Measurements from ENCODE around the gene ADAMTS15.

DNA sequence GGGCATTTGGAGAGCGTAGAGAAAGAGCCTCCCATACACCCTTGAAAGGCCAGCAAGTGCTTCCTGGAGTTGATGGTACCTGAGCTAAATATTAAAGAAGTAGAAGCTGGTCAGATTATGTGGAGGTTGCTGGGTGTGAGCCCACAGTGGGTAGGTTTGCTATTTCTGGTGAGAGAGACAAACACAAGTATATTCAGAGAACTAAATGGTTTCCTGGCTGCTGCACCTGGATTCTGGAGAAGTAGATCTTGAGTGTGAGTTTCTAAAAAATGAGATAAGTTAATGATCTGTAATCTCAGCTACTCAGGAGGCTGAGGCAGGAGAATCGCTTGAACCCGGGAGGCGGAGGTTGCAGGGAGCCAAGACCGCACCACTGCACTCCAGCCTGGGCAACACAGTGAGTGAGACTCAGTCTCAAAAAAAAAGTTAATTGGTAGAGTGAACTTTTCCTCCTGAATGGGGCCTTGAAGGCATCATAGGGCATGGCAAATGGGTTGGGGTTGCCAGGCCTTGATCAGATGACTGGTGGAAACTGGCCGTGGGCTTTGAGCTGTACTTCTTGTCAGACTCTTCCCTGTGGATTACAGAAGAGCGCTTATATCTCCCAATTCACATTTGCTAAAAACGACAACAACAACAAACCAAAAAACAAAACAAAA is 75.8 kb downstream of the ADAMTS15 start:
- no peak for TF ChIP-seq POLR2A (IDR thresholded peaks at IDR 0.05; ENCODE audit: low read length)
- TF ChIP-seq GATA1 (IDR thresholded peaks at IDR 0.05; ENCODE audit: low read depth, low read length), result no peak
